Activated CD4-positive, alpha-beta T cell treated with anti-CD3 and anti-CD28 coated beads for 4 hours (primary cell): ENCODE results near the gene PTPRO.

Source experiments
- DNase-seq, 2 donors: peaks; one replicate each; pipeline ENCODE4 v3.0.0-alpha.2; 2020

The PTPRO gene

DNA sequence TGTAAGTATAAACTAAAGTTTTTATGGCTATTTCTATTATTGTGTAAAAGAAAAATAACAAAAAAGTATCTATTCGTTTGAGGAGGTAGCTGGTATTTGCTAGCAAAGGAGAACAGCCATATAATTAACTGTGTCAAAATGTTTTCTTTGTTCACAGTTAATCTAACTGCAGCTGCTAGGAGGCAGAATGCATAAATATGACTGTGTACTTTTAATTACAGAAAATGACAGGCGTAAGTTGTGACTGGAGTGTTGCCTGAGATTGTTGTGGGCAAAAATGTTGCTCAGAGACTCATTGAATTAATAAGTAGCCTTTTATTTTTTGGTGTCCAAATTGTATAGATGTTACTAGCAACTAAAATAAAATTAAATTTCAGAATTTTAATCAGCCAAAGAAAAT, 33.5 kb downstream of the PTPRO start:
- no peak for DNase-seq

DNA sequence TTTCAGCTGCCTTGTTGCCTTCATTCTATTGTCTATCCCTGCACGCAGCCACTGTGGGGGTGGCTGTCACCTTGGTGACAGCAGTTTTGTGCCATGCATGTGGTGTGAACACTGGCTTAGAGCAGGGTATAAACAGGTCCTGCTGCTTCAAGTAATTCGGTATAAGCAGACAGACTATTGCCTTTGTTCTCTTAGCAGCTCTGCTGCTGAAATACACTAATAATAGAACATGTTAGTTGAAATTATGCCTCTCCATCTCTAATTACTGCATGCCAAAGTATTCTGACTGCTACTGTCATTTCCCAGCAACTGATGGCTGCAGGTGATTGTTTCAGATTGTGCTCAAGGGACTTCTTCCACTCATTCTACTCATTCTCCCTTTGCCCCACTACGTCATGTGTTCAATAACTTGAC, 34.6 kb downstream of the PTPRO start:
- DNase-seq, result no peak

DNA sequence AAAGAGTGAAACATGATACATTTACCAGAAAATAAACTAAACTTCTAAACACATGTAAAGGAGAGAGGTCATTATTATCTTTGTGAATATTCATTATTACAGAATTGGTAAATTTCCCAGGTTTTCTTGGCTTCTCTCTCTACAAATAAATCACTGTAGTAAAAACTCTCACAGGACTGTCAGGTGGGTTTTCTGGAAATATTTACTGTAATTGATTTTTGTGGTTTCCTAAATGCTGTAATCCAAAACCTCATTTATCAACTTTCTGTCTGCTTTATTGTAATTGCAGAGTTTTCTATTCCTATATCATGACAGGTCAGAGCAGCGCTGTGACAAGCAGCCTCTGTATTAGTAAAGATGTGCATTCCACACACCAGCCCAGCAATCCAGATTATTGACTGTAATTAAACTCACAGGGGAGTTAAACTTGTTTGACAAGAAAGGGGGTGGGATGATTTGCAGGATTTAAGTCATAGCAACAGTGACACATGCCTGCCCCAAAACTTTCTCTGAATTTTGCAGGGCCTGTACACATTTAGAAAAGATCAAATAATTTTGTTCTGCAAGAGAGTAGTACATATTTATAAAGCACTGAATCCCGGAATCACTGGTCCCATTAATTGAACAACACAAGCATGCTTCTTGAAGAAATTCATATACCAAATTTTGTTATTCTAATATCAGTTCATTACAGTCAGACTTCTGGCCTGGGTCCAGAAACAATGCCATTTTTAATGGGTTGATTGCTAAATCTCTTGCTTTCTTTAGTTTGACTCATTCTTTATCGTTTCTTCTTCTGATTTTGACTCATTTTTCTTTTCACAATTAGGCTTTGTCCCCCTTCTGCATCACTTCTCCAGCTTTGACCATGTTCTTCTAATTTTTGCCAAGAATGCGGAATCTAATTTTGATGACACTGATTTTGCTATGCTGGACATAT, 42.2 kb downstream of the PTPRO start:
- DNase-seq, result no peak

- no peak for DNase-seq
Observed at GRCh38 chr12:15368812-15369211, 46.5 kb downstream of the PTPRO start.

DNA sequence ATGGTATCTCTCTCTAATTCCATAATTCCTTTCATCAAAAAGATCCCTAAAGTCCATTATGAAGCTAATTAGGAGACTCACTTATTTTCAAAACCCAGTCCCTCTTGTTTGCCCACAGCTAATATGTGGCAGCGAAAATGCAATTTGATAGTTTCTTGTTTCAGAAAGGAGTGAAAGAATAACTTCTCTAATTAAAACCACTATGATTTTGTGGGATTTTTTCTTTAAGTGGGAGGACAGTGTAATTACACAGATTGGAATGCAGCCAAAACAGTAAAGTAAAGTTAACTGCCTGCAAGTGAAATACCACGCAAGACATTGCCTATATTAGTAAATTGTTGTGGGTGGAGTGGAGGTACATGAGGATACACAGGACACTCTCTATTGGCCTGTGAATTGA, 50.0 kb downstream of the PTPRO start:
- DNase-seq, result no peak

GRCh38 chr12:15387772-15388171, 65.5 kb downstream of the PTPRO start:
- no peak for DNase-seq

DNA sequence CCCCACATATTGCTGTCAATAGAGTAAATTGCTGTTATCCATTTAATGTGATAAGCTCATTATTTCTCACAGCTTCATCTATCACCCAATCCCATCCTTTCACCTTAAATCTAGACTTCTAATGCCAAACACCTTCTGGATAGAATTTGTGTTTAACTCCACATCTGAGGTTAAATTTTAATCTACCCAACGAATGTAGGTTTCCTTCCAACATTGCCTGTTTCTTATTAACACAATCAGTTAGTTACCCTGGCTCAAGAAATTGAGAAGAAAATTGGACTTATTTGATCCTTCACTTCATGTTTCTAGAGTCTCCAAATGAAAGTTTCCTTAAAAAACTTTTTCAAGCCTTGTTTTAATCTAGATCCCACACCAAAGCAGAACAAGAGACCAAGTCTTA, 67.3 kb downstream of the PTPRO start:
- no peak for DNase-seq

DNA sequence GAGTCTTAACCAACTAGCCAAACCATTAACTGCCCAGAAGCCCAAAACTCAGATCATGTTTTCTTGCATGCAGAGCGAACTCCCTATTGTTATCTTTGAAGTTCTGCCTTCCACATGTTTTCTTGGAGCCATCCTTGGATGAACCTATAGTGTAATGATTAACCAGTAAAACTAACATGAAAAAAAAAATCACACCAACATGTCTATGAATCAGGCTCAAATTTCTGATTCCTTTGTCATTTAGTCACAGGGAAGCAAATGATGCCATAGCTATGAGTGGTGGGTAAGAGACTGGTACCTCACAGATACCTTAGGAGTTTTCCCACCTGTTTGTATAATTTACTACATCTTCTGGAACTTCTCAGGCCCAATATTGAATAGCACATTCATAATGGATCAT, 70.7 kb downstream of the PTPRO start:
- no peak for DNase-seq

DNA sequence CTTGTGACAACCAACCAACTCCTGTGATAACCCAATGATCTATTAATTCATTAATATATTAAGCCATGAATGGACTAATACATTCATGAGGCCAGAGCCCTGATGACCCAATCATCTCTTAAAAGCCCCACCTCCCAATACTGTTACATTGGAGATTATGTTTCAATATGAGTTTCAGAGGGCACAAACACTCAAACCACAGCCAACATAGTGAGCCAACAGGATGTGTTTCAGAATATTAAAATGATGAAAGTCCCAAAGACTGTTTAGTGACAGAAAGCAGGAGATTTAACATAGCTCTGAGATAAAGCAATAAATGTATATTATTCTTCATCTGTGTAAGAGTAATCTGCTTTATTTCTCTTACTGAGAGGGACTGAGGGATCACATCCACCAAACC, 71.7 kb downstream of the PTPRO start:
- DNase-seq, result no peak

DNA sequence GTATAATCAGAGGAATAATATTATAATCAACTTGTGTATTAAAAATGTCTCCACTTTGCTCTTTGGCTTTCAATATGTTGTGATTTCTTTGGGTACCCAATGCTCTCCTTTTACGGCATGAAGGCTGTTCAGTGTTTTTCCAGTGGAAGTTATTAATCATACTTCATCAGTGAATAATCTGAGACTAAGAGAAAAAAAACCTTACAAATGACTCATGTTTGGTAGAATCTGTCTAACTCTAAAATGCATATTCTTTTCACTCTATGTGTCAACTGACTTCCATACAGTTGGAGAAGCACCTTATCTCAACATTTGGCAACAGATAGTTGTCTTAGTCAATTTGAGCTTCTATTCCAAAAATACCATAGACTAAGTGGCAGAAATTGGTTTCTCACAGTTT, 82.2 kb downstream of the PTPRO start:
- DNase-seq, result no peak

DNA sequence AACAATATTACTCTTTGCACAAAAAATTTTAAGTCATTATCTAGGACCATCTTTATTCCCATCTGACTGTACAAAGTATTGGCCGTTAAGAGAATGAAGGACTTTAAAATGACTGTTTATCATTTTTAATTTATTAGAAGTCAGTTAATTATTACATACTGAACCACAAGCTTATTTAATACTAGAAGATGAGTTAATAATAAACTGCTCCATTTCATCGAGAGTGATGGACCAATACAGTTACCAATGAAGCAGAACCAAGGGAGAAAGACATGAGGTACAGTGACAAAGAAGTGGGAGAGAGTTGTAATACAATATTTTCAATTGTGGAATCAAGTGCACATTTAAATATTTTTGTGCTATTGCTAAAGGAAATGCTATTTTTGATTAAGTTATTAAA, 83.3 kb downstream of the PTPRO start:
- no peak for DNase-seq

GRCh38 chr12:15407025-15407424, 84.7 kb downstream of the PTPRO start:
- no peak for DNase-seq

DNA sequence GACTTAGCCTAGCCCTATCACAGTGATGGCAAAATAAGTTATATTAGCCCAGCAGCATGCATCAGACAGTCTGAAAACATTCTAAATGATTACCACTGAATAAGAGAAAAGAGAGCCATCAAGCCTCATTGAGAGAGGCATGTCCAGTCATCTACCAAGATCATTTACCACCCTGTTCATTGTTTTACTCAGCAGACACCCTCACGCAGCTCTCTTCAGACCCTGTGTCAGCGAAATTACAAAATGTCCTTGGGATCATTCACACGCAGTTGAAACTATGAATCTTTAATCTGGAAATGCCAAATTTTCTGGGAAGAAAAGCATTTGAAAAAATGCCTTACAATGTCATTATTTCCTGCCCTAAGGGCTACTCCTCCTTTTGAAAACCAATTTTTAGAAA, 89.5 kb downstream of the PTPRO start:
- DNase-seq, result no peak

DNA sequence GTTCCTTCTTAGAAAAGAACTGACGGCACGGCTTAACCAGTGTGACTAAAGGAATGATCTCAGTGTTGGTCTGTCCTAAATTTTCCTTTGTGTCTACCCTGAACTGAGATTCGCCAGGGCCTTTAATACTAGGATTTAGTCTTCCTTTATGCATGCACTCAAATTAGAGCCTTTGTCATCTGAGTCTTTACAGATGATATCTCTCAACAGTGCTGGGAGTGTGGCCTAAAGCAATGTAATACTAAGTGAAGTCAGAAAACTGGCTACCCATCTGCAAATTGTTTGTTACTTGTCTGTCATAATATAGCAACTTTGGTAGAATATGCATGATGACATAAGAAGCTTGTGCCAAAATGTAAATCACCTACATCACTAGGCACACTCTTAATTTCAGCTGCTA, 95.4 kb downstream of the PTPRO start:
- DNase-seq, result no peak

DNA sequence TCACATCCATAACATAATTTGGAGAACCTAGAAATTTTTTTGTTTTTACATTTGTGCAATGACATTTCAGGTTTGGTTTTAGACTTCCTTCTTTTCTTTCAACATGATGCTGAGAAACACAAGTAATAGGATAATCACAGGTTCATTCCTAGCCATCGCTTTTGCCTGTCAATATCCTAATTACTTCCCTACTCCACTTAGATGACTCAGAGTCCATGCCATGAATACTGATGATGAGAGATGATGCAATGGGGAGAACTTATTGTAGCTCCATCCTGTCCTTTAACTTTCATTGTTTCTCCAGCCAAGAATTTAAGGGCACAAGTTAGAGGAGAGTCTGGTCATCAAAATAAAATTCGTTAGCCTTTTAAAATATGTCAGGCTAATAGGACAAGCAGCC, 101.3 kb downstream of the PTPRO start:
- no peak for DNase-seq

DNA sequence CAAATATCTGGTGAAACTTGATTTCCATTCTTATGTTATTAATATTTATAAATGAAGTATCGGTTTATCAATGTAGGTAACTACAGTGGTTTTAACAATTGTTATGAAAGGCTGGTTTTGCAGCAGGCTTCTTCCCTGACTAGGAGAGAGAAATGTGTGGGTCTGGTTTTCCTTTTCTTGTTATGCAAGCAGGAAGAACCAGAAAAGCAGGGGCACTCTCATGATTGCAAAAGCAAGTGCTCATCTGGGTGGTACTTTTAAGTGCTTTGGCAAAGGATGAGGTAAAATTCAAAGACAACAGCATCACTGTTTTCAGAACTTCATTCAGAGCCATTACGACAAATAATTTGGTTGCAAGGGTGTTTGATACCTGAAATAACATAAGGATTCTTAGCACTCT, 105.6 kb downstream of the PTPRO start:
- no peak for DNase-seq

GRCh38 chr12:15428632-15429031, 106.3 kb downstream of the PTPRO start:
- no peak for DNase-seq

GRCh38 chr12:15429262-15429661, 107.0 kb downstream of the PTPRO start:
- DNase-seq, result no peak

DNA sequence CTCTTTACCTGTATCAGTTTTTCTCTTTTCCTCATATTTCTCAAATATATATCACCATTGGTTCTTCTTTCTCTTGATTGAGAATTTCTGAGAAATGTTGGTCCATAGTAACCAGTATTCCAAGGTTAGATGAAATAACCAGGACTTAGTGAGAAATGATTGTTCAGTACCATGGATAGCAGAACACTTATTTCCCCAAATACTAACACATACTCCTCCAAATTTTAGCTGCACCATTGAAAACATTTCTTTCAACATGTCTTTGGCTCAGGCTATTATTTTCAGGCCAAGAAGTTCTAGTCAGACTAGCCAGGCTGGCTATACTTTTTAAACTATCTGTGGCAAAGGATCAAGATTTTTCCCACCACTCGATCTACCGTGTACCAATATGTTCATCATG, 113.3 kb downstream of the PTPRO start:
- DNase-seq, result no peak

GRCh38 chr12:15439459-15439858, 117.2 kb downstream of the PTPRO start:
- no peak for DNase-seq

DNA sequence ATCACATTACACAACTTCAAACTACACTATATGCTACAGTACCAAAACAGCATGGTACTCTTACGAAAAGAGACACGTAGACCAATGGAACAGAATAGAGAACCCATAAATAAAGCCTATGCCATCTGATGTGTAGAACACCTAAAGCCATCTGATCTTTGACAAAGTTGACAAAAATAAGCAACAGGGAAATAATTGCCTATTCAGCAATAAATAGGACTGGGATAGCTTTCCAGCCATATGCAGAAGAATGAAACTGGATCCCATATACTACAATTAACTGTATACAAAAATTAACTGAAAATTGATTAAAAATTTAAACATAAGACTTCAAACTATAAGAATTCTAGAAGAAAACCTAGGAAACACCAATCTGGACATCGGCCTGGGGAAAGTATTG, 120.7 kb downstream of the PTPRO start:
- DNase-seq, result no peak

GRCh38 chr12:15443611-15444010, 121.3 kb downstream of the PTPRO start:
- no peak for DNase-seq

DNA sequence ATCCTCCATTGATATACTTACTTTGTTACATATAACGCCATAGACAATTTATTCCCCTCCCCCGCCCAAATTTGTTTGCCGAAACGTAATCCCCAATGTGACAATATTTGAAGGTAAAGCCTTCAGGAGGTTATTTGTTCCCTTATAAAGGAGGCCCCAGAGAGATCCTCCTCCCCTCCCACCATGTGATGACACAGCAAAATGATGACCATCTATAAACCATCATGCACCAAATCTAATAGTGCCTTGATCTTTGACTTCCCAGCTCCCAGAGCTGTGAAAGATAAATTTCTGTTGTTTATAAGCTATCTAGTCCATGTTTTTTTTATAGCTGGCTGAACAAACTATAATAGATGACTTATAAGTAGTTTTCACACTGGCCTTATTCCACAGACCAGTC, 122.2 kb downstream of the PTPRO start:
- DNase-seq, result no peak

DNA sequence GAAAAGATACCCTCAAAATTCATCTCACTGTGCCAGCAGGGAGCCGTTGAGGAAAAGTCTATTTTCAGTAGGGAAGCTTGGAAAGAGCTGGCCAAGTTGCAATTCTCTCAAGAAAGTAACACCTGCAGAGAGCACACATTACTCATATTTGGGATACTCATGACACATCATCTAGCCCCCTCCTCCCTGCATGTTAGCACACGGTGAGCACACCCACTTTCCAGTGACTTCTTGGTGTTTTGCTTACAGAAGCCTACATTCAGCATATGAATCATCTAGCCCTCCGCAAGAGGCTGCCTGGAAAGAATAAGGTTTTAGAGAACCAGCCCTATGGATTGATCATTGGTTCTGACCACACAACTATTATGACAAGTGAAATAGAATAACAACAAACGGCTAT, 124.5 kb downstream of the PTPRO start:
- DNase-seq, result no peak

DNA sequence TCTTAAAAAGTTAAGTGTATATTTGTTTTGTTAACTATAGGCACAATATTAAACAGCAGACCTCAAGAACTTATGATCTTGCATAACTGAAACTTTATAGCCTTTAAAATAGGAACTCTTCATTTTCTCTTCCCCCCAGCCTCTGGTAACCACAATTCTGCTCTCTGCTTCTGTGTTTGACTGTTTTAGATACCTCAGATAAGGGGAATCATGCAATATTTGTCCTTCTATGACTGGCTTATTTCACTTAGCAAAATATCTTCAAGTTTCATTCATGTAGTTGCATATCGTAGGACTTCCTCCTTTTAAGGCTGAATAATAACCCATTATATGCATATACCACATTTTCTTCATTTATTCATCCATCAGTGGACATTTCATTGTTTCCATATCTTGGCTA, 131.3 kb downstream of the PTPRO start:
- no peak for DNase-seq
